ENCODE data around the gene NLE1. TPM values are rescaled to one million over a fixed set of nuclear protein-coding genes. Genes with fewer than 3 reads are reported as not detected.
"Not testable (repeated sequence)": the region's sequence is repeated elsewhere in the genome, so short reads cannot be mapped to it uniquely, and the experiment has no call there.

Gene NLE1
- total RNA-seq, 1 experiment from 2014 or later: 17.6 TPM

- no peak for DNase-seq (ENCODE audit: low spot score)
Observed at GRCh38 chr17:35129154-35129972, 12.7 kb downstream of the NLE1 start.

DNA sequence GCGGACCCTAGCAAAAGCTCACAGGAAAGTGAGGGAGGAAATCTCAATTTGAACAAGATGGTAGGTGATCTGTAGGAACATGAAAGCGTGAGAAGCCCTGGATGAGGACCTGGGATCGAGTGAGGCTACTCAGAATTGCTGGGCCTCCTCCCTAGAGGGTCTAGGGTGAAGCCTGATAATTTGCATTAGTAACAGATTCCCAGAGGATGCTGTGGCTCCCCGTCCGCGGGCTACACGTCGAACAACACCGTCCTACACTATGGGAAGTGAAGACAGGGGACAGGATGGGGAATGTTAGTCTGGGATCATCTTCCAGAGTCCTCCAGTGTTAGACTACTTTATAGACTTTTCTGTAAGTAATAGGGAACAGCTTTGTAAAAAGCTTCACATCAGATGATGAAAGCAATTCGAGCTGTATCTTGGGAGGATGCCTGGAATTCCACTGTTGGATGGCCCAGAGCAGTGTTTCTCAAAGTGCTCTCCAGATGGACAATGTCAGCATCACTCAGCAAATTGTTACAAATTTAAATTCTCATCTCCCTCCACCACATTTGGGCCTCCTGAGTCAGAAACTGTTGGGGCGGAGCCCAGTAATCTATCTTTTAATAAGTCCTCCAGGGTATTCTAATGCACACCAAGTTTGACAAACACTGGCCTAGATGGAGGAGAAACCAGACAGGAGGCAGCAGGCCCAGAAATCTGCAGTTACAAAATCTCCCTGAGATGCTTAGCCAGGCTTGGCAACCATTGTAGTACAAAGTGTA lies 14.2 kb downstream of the NLE1 start:
- DNase-seq (ENCODE audit: low spot score): no peak

DNA sequence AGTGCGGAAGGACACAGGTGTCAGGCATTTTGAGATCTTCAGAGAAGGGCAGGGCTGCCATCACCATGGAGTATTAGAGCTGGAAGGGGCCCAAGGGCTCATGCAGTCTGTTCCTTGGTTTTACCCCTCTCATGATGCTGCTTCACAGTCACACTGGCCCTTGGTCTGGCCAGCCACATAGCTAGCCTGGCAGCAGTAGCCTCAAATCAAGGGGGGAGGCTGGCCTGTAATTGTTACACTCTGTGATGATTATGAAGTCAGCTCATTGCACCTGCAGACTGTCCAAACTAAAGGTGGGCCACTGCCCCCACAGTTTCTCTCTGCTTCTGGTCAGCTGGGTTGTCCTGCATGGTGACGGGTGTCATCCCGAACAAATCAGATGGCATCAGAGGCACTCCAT lies 20.8 kb downstream of the NLE1 start, which contains the start of gene FNDC8:
Gene FNDC8, plus strand, starts transcription at position 301 of the 400 bp plus-strand sequence. Its CDS starts 79 bp downstream, at position 380.
- no peak for DNase-seq (ENCODE audit: low spot score)

DNA sequence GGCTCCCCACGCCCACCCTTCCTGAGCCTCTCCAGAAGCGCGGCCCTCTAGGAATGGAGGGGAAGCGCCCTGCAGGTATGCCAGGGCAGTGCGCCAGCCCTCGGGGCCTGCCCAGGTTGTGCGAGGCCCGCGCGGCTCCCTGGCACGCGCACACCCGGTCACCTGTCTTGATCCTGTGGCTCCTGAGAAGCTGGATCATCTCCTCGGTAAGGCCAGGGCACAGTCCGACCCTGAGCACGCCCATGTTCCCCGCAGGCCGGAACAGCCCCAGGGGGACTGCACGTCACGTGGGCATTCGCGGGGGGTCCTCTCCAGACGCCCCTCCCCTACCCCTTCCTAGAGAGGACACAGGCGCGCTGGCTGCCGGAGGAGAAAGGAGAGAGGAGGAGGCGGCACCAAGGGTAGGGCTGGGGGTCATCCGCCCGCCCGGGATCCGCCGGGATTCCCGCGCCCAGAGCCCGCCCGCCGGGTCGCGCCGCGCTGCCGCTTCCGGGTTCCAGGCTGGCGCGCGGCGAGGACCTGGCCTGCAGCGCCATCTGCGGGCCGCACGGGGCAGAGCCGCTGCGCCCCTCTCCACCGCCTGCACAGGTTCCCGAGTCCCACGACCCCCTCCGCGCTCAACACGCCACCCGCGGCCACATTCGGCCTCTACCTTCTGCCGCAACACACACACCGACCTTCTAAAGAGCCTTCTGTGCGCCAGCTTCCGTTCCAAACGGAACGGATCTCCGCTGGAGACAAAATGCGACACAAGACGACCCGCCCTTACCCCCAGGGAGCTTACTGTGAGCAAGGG lies 22.5 kb downstream of the NLE1 start, which contains the start of gene RAD51D:
Gene RAD51D, minus strand, starts transcription at position 491 of the 796 bp plus-strand sequence. Its CDS starts 247 bp downstream, at position 244.
- peak; percentile 63 for DNase-seq (ENCODE audit: low spot score)

- DNase-seq (ENCODE audit: low spot score): peak; percentile 51
Observed at GRCh38 chr17:35117984-35118383, 24.1 kb downstream of the NLE1 start.

DNA sequence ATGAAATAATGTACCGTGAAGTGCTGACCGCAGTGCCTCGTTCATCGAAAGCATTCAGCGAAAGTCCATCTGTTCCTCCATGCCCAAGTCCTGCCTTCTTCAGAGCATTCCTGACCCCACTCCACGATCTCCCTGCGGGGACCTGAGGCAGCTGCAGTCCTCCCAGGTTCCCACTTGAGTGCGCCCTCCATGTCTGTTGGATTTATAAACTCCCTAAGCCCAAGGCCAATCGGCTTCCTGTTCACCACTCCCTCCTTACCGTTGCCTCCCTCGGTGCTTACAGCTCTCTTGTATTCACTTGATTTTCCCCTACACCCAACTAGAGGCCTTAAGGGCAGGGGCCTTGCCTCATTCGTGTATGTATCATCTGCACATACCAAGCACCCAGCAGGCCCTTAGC lies 25.3 kb downstream of the NLE1 start:
- no peak for DNase-seq (ENCODE audit: low spot score)

GRCh38 chr17:35110791-35111190 lies 31.3 kb downstream of the NLE1 start:
- DNase-seq (ENCODE audit: low spot score): not testable (repeated sequence)

- DNase-seq (ENCODE audit: low spot score): no peak
Observed at GRCh38 chr17:35104844-35105450, 37.2 kb downstream of the NLE1 start.

DNA sequence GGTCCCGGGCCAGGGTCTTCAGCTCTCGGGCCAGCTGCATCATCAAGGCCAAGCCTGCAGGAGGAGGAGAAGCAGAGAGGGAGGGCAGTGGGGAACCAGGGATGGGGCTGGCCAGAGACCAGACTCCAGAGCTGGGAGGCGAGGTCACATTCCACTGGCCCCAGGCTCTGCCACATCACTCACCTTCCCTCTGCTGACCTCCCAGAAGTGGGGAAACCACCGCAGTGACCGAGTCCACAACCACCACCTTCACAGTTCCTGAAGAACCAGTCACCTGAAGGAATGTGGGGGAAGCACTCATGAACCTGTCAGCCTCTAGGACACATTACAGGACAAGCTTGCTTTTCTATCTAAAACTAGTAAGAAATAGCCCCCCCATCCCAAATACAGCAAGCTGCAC lies 38.8 kb downstream of the NLE1 start:
- DNase-seq (ENCODE audit: low spot score): no peak

GRCh38 chr17:35101725-35102124 lies 40.4 kb downstream of the NLE1 start:
- no peak for DNase-seq (ENCODE audit: low spot score)

GRCh38 chr17:35101036-35101435 lies 41.1 kb downstream of the NLE1 start:
- DNase-seq (ENCODE audit: low spot score): no peak

- DNase-seq (ENCODE audit: low spot score): no peak
Observed at GRCh38 chr17:35099908-35100307, 42.2 kb downstream of the NLE1 start.

DNA sequence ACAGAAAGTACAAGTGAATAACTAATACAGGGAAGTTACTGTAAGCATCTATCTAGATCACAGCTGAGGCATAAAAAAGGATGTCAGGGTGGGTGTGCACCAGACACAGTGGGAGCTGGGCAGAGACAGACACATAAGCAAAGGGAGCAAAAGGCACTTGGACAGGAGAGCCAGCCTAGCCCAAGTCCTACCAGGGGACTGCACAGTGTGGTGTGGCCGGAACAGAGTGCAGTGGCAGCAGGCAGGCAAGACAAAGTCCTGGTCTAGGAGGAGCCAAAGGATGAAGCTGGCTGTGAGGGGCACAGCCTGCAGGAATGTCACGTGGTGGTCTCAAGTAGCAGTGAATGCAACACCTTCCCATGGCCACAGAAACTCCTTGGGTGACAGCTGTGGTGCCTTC lies 44.3 kb downstream of the NLE1 start:
- DNase-seq (ENCODE audit: low spot score): no peak

DNA sequence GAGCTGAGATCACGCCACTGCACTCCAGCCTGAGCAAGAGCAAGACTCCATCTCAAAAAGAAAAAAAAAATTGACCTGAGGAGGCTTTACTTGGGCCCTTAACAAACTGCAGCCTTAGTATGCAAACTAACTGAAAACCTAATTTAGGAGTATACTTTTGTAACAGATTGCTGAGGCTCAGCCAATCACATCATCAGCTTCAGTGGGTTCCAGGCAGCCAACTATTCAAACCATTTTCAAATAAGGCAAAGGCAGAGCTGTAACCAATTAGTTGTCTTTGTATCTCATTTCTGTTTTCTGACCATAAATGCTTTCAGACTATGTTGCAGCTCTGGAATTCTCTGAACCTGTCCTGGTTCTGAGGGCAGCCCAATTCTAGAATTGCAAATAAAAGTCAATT lies 46.4 kb downstream of the NLE1 start:
- no peak for DNase-seq (ENCODE audit: low spot score)

DNA sequence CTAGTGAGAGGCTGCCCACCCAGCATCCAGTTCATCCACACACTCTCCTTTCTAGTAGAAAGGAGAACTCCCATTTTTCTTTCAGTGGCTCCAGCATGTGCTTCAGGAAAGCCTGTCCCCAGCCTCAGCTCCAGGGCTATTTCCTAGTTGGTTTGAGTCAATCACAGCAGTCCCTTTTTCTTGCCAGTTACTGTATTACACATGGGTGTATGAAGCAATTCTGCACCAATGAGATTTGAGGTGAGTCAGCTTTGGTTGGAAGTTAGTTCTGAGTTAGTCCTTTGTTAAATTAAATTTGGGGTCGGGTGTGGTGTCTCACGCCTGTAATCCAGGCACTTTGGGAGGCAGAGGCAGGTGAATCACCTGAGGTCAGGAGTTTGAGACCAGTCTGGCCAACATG lies 47.2 kb downstream of the NLE1 start:
- DNase-seq (ENCODE audit: low spot score): peak; percentile 66

- not testable (repeated sequence) for DNase-seq (ENCODE audit: low spot score)
Observed at GRCh38 chr17:35090707-35091106, 51.4 kb downstream of the NLE1 start.

- DNase-seq (ENCODE audit: low spot score): peak; percentile 27
Observed at GRCh38 chr17:35089586-35090296, 52.4 kb downstream of the NLE1 start.

- DNase-seq (ENCODE audit: low spot score): peak; percentile 58
Observed at GRCh38 chr17:35088881-35089585, 53.1 kb downstream of the NLE1 start.

GRCh38 chr17:35088356-35088880 lies 53.7 kb downstream of the NLE1 start:
- peak; percentile 30 for DNase-seq (ENCODE audit: low spot score)

Data from H4 (cell line).